HG03039 (cell line): ENCODE results near the gene L3MBTL4.
"Not testable (repeated sequence)": the region's sequence is repeated elsewhere in the genome, so short reads cannot be mapped to it uniquely, and the experiment has no call there.

Experiments
- ATAC-seq: cut with Tn5 transposase; IDR thresholded peaks from one replicate; pipeline ENCODE4 v1.9.1; 2021; ENCODE audit warnings: mild to moderate bottlenecking, moderate library complexity; ENCODE audit not compliant: unreplicated experiment

L3MBTL4 gene

DNA sequence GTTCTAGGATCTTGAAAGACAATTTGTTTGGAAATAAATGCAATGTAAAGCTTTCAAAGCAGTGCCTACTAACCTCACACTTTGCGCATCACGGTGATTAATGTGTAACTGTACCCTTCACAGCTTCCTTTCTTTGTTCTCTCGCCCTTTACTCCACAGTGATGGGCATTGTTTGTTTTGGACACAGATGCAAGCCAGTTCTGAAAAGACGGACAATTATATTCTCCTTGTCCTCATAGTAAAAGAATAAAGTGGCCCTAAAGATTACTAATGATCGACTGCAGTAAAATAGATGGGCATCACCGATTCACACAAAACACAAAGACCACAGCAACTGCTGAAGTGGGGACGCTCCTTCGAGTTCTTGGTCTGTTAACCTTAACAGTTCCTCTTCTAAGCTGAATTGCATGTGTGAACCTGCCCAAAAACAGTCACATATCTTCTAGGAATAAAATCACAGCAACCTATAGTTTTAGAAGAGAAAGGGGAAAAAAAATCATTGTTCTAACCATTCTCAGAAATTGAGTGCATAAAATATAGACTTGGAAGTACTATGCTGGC lies 7.7 kb downstream of the L3MBTL4 start:
- no peak for ATAC-seq

DNA sequence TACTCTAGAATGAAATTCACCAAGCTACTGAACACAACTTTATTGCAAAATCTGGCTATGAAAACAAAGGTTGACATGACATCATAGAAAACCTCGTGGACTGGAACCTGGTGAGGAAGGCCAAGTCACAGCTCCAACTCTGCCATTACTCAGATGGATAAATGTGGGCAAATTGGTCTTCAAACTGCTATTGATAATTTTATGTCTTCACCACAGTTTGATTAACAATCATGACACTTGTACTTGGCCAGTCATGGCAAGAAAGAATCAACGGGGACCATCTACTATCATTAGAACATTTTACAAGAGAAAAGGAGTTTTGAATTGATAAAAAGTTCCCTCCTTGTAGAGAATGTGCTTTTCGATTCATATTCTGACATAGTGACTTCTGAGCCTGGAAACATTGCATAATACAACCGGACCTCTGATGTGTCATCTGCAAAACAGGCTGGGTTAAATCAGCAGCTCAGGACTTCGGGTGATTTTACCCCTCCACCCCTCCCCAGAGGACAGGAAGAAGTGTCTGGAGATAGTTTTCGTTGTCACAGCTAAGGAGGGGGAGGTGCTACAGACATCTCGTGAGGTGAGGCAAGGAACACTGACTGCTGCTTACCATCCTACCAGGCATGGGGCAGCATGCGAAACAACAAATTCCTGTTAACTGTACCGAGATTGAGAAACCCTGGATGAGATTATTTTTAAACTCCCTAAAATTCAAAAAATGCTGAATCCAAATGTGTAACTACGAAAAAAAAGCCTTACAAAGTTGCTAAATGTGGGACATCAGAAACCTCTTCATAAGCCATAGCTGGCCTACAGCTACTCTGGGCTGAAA lies 8.4 kb downstream of the L3MBTL4 start:
- no peak for ATAC-seq

DNA sequence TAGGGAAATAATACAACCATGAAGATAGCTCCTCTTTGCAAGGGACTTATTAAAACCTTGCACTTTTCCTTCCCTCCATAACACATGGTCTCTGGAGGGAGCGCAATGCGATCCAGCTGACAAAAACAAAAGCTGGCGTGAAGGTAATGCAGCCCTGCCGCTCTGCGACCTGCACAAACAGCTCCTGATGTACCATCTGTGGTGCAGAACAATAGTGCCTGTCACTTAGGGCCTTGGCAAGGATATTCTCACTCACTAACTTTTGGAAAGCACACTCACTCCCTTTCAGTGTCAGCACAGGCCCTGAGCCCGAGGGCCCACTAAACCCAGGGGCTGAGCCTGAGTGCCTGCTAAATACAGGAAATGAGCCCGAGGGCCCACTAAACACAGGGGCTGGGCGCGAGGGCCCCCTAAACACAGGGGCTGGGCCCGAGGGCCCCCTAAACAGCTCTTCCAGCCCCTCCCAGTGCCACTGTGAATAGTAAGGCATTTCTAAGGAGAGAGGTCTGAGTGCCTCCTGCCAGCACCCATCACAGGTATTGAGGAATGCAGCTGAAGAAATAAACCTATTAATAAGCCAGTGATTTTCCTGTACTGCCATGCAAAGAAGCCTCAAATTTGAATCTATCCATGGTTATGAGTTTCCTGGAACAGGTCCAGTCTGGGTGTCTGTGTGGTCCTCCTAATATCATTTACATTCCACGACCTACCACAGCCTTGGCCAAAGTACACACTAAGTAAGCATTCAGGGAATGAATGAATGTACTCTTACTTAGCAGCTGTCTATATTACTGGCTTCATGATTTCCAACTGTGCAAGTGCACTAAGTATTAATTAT lies 9.3 kb downstream of the L3MBTL4 start:
- ATAC-seq: no peak

DNA sequence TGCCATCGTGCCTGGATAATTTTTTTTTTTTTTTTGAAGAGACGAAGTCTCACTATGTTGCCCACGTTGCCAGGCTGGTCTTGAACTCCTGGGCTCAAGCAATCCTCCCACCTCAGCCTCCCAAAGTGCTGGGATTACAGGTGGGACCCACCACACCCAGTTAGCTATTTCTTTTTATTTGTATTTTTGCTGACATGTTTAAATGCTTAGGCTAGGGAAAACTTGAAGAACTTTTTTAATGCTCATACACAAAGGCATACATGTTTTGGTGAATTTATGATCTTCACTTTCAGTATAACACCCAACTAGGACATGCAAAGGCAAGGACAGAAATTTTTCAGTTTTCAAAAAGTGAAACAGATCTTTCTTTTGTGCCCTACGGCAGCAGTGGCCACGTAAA lies 9.9 kb downstream of the L3MBTL4 start:
- ATAC-seq: no peak

DNA sequence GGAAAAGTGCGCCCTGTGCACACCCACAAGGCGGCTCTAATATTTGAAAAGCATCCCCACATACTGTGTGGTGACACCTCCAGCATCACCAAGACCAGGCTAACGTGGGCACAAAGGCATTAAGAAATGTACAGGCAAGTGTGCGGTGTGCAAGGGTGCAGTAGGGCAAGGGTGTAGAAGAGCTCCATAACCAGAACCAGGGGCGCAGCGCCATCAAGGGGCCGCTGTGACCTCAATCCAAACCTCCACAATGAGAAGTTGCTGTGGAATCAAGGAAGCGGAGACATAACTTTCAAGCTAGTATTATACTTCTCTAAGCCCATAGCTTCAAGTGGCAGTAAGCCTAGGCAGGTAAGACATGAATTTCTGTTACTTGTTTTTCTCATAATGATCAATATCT lies 13.0 kb downstream of the L3MBTL4 start:
- ATAC-seq: no peak

DNA sequence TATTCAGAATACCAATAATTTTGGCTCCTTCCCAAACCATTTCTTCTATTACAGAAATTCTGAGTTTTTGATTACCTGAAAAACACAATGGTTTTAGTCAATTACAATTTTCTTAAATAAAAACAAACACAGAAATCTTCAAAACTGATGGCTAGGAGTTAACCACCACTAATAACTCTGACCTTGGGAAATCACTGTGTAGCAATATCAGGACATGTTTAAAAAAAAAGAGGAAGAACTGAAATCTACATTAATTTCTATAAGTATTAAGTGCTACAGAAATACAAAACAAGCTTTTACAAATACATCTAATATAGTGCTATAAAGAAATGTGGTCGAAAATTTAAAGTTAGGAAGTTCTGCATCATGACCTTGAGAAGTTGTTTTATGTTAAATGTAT lies 14.9 kb downstream of the L3MBTL4 start:
- no peak for ATAC-seq

DNA sequence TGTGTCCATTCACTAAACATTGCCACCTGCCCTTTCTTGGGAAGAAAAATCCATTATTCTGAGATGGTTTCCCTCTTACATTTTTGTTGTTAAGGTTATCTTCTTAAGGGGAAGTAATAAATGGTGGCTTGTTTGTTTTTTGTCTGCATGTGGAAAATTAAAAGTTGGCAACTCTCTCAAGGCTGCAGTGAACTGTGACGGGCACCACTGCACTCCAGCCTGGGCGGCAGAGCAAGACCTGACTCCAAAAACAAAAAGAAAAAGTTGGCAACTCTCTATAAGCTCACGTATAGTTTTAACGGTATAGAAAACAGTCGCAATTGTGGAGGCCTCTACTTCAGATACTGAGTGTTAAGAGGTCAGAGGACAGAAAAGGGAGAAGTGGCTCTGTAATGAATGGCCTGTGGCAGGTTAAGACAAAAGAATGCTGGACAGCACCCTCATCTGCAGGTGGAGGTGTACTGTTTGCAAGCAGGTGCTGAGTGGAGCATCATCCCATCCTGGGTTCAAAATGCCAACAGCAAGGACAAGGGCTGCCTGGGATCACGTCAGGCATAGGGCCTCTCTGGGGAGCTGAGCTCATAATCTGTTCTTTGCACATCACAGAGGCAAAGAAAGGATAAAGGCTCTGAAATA lies 16.7 kb downstream of the L3MBTL4 start:
- no peak for ATAC-seq

DNA sequence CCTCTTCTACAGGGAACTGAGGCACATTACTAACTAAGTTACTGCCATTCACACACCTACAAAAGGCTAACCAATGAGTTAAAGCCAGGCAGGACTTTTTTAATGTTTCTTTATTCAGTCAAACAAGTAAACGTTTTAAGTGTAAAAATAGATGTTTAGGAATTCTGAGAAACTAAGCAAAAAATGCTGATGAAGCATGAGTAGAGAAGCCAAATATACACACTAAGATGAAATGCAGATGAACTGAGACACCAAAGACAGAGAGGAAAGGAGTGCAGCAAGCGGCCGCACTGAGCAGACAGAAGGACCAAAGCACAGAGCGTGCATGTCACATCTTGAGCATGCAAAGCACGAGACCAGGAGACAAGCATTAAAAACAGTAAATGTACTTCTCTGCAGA lies 17.9 kb downstream of the L3MBTL4 start:
- ATAC-seq: no peak

DNA sequence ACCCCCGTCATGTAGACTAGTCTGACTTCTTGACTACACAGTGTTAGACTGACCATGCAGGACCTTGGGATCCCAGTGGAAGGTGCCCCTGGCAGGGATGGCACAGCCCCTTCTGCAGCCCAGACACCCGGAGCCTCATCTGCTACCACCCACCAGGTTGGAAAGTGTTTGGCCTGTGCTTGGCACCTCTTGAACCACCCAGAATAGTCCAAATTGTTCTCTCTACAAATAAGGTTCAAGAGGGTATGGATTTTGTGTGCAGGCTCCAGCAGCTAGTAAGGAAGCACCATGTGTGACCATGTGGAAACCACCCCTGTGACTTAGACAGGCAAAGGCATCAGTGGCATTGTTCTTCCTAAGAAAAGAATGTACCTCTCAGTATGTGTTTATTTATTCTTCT lies 18.4 kb downstream of the L3MBTL4 start:
- no peak for ATAC-seq

DNA sequence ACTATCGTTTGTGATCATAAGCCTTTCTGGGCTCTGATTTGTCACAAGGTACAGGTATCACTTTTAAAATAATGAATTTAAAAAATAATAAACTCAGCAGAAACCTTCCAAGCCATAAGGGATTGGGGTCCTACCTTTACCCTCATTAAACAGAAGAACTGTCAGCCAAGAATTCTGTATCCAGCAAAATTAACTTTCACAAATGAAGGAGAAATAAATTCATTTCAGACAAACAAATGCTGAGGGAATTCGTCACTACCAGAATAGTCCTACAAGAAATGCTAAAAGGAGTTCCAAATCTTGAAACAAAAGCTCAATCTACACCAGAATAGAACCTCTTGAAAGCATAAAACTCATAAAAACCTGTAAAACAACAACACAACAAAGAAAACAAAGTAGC lies 25.7 kb downstream of the L3MBTL4 start:
- ATAC-seq: no peak

DNA sequence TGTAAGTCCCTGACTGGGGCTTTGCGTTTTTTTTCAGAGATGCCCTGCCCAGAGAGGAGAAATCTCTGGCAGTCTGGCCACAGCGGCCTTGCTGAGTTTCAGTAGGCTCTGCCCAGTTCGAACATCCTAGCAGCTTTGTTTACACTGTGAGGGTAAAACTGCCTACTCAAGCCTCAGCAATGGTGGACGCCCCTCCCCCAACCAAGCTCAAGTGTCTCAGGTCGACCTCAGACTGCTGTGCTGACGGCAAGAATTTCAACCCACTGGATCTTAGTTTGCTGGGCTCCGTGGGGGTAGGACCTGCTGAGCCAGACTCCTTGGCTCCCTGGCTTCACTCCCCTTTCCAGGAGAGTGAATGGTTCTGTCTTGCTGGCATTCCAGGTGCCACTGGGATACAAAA lies 31.7 kb downstream of the L3MBTL4 start:
- no peak for ATAC-seq

DNA sequence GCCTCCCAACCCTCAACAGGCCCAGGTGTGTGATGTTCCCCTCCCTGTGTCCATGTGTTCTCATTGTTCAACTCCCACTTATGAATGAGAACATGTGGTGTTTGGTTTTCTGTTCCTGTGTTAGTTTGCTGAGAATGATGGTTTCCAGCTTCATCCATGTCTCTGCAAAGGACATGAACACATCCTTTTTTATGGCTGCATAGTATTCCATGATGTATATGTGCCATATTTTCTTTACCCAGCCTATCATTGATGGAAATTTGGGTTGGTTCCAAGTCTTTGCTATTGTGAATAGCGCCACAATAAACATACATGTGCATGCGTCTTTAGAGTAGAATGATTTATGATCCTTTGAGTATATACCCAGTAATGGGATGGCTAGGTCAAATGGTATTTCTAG lies 37.2 kb downstream of the L3MBTL4 start:
- ATAC-seq: not testable (repeated sequence)

DNA sequence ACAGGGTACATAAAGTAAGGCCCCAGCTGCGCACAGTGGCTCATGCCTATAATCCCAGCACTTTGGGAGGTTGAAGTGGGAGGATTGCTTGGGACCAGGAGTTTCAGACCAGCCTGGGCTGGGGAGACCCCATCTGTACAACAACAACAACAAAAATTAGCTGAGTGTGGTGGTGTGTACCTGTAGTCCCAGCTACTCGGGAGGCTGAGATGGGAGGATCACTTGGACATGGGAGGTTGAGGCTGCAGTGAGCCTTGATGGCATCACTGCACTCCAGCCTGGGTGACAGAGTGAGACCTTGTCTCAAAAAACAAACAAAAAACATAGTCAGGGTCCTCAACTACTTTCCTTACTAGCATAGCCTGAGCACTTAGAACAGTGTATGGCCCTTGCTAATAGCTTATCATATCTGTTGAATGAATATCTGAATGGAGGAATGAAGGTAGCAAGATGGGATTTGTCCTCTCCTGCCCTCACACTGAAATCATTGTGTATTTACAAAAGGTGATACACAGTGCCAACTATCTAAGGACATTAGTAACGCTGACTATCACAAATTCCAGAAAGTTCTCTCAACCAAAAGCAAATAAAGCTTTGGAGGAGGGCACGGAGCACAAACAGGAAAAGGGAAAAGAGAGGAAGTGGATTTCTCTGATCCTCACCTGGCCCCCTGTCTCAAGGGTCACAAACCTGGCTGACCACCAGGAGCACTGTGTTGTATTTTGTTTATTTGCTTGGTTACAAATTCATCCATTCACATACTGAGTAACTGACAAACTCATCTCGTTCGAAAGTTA lies 38.1 kb downstream of the L3MBTL4 start:
- no peak for ATAC-seq

DNA sequence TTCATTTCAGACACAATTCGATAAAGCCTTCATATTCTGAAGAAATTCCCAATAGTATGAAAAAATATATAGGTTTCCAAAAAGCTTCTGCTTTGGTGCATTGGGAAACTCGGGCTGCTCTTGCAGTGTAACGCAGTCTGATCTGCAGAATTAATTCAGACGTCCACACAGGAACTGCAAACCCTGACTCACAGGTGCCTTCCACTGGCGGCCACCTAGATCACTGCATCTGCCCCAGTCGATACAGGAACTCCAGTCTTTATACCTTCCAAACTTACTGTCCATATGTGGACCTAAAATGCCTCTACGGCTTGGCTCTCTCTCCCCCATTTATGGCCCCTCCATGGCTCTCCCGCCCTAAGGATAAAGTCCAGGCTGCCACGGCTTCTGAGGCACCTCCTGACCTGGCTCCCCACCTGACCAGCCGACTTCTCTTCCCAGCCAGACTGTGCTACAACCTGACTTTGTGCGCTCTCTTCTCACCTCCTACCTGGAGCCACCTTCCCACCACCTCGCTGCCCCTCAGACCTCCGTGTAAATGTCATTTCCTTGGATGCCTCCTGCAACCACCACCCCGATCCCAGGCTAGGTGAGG lies 39.7 kb downstream of the L3MBTL4 start:
- ATAC-seq: no peak

DNA sequence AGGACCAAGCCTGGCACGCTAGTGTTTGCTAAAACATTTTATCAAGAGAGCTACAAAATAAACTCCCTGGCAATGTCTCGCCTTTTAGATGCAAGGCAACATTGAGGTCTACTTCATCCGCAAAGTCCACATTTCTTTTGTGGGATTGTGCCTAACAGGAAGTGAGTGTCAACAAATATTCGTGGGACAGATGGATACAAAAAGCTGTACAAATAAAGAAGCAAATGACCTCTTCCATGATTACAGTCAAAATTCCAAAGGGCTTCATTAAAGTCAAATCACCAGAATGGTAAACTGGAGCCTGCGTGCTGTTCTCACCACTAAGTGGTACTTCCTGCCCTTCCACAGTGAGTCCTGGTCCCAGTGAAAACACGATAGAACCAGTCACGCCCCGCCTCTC lies 40.4 kb downstream of the L3MBTL4 start:
- no peak for ATAC-seq

DNA sequence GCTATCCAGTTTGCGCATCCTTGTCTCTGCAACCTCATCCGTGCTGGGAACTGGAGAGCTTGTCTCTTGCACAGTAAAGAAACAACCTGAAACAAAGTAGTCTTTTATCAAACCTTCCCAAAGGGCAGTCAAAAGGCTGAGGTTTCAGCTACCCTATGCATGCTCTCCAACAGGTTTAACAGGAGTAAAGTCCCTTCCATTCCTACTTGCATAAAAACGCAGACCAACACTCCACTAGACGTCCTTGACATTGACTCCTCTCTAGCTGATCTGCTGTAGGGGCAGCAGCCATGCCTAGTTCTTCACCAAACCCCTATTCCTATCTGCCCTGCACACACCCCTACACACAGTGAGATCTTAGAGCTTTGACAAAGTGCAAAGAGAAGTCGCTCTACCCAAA lies 41.5 kb downstream of the L3MBTL4 start:
- ATAC-seq: no peak

DNA sequence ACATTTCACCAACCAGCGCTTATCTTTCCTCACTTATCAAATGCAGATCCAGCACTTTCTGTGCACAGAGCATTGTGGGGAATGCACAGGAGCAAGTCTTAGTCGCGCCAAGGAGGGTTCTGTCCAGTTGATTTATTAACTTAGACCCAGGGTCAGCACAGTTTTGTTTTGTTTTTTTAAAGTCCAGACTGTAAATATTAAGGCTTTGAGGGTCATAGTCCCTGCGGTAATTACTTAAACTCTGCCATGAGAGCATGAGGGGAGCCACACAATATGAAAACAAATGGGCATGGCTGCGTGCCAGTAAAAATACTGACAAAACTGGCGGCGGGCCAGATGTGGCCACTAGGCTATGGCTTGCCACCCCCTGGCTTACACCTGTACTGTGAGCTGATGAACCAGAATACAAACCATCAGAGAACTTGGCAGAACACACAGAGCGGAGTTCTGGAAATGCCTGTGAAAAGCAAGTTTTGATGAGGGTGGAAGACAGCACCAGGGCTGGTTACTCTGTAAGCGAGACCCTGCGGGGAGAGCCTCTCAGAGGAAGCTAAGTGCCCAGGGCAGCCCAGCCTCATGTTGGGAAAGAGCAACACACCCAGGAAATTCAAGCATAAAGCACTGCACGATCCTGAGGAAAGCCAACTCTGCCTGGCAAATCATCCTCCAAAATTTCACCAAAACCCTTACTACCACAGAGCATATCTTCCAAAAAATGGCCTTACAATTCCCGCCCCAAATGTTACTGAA lies 43.6 kb downstream of the L3MBTL4 start:
- no peak for ATAC-seq

DNA sequence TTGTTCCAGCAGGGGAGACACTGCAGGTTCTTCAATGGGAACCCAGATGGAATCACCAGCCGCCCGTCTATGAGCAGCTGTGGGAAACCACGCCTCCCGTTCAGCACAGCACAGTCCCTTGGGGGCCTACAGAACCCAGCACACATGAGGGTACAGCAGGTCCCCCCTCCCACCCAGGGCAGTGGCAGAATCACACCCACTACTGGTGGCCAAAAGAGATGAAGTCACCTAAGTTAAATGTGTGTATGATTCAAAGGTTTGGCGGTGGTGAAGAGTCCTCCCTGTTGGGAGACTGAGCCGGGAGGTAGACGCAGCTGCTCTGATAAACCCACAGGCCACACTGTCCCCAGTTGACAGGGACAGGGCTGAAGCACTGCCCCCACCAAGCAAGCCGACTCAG lies 44.3 kb downstream of the L3MBTL4 start:
- no peak for ATAC-seq

DNA sequence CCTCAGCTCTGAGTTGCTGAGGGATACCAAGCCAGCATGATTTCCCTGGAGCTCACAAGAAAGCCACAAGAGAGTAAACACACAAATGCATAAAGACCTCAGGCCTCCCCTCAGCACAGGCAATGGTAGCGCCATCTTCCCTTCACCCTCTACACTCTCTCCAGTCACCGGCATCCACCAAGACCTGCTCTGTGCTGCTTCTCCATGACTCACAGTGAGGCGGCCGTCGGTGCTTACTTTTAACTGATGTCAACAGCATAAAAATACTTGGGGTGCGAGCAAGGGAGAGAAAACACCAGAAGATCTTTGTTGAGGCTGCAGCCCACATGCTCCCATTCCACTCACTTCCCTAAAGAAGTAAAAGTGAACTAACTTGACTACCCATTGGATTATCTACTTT lies 46.7 kb downstream of the L3MBTL4 start:
- no peak for ATAC-seq

DNA sequence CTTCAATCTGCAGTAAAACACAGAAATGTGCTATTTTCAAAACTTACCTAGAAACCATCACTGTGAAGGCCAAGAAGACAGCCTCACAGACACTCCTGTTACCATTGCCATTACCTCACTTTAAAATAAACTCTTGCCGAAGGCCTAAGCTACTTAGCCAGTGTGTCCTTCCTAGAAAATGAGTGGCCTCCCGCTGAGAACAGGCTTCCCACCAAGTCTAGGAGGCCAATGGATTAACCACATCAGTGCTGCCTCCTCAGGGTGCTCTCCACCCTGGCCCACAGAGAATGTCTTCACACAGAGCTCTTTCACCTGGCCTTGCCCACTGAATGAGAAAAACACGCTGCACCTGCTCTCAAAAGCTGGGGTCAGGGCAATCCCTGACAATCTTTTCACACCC lies 47.5 kb downstream of the L3MBTL4 start:
- ATAC-seq: no peak
